ENCODE results near the gene FJX1. TPM values are rescaled to one million over a fixed set of nuclear protein-coding genes. Genes with fewer than 3 reads are reported as not detected.

The FJX1 gene
- total RNA-seq, 1 experiment from 2014 or later = 19.1 TPM

DNA sequence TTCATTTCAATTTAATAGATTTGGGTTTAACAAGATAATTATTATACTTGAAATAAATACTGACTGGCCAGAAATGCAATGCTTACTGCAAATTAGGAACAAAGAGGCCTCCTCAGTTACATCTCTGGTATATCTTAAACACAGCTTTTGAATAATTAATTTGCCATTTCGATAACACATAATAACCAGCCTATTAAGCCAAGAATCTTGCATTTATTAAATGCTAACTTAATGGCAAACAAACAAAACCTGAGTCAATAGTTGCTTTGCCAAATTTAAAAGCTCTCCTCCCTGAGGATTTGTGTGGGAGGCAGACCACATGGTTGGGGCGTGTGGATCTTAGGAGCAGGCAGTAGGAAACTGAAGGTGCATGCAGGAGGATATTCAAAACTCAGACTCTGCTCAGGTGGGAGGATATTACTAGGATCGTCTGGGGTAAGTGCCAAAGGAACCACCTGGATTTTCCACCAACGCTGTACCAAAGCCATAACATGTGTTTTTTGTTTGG, 17.9 kb upstream of the FJX1 start:
- Mint-ChIP-seq H3K36me3 (ENCODE audit: insufficient read depth, unreplicated experiment) (no peaks in the 10 kb centered on the region), H3K27ac (ENCODE audit: unreplicated experiment) (no peak overlapping the region), H3K27me3 (ENCODE audit: unreplicated experiment) (peaks cover 39% of the 10 kb centered on the region), H3K9me3 (ENCODE audit: low read depth, unreplicated experiment) (no peaks in the 10 kb centered on the region), H3K4me1 (ENCODE audit: low read depth, unreplicated experiment) (peaks cover 31% of the 10 kb centered on the region), H3K4me3 (ENCODE audit: low read depth, unreplicated experiment) (no peak overlapping the region)
- CTCF ChIA-PET = no interaction called here
- no TSS peak for BruUV-seq (replicated peaks)
- DNase-seq = no peak
- intact Hi-C loops (cut with micrococcal nuclease; ENCODE audit: unreplicated experiment) = no loop called here
- TF ChIP-seq, protein P1, sequence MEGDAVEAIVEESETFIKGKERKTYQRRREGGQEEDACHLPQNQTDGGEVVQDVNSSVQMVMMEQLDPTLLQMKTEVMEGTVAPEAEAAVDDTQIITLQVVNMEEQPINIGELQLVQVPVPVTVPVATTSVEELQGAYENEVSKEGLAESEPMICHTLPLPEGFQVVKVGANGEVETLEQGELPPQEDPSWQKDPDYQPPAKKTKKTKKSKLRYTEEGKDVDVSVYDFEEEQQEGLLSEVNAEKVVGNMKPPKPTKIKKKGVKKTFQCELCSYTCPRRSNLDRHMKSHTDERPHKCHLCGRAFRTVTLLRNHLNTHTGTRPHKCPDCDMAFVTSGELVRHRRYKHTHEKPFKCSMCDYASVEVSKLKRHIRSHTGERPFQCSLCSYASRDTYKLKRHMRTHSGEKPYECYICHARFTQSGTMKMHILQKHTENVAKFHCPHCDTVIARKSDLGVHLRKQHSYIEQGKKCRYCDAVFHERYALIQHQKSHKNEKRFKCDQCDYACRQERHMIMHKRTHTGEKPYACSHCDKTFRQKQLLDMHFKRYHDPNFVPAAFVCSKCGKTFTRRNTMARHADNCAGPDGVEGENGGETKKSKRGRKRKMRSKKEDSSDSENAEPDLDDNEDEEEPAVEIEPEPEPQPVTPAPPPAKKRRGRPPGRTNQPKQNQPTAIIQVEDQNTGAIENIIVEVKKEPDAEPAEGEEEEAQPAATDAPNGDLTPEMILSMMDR (IDR thresholded peaks at IDR 0.05; ENCODE audit: unreplicated experiment) = no peak

DNA sequence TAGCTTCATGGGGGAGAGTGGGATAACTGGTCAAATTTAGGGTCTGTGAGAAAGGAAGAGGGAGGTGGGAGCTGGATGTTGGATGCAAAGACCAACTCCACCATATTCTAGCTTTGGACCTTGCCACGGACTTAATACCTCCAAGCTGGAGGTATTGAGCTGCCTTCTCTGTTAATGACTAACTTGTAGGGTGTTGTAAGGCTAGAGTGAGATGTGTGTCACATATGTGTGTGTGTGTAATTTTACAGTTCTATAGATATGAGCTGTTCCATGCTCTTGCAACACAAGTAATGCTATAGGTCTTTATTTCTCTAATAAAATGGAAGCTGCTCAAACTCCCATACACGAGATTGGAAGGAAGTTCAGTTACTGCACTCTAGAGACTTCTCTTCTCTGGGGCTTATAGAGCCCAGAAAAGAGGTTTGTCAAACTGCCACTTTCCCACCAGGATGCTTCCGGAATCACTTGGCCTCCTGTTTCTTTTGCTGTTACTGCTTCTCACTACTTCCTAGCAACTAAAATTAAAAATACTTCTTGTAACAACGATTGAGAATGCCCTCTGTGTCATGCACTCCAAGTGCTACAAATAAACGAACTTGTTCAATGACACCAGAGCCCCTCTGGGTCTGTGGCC, 16.0 kb upstream of the FJX1 start:
- Mint-ChIP-seq H3K4me1 (ENCODE audit: low read depth, unreplicated experiment) (peaks cover 31% of the 10 kb centered on the region), H3K4me3 (ENCODE audit: low read depth, unreplicated experiment) (no peak overlapping the region), H3K36me3 (ENCODE audit: insufficient read depth, unreplicated experiment) (no peaks in the 10 kb centered on the region), H3K27ac (ENCODE audit: unreplicated experiment) (no peak overlapping the region), H3K9me3 (ENCODE audit: low read depth, unreplicated experiment) (no peaks in the 10 kb centered on the region), H3K27me3 (ENCODE audit: unreplicated experiment) (peaks cover 58% of the 10 kb centered on the region)
- CTCF ChIA-PET = no interaction called here
- DNase-seq = no peak
- intact Hi-C loops (cut with micrococcal nuclease; ENCODE audit: unreplicated experiment) = no loop called here
- no TSS peak for BruUV-seq (replicated peaks)
- TF ChIP-seq, protein P1 (IDR thresholded peaks at IDR 0.05; ENCODE audit: unreplicated experiment) = no peak

DNA sequence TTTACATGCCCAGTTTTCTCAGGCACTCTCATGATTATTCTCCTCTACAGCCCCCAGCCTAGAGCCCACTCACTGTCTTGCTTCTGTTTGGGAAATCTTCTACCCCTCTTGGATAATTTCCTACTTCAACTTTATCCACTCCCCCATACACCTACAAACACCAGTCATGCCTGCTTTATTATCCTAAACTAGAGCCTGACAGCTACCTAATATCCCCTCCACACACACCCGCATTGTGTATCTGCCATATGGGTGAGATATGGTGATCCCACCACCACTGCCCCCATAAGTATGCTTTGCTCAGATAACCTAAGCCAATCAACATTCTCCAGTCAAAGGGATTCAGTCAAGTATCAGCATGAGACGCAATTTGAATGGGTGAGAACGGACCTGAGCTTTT, 15.3 kb upstream of the FJX1 start:
- TF ChIP-seq, protein P1 (IDR thresholded peaks at IDR 0.05; ENCODE audit: unreplicated experiment) = no peak
- intact Hi-C loops (cut with micrococcal nuclease; ENCODE audit: unreplicated experiment) = no loop called here
- Mint-ChIP-seq H3K4me3 (ENCODE audit: low read depth, unreplicated experiment) (no peak overlapping the region), H3K9me3 (ENCODE audit: low read depth, unreplicated experiment) (no peaks in the 10 kb centered on the region), H3K27ac (ENCODE audit: unreplicated experiment) (no peak overlapping the region), H3K4me1 (ENCODE audit: low read depth, unreplicated experiment) (peaks cover 28% of the 10 kb centered on the region), H3K36me3 (ENCODE audit: insufficient read depth, unreplicated experiment) (no peaks in the 10 kb centered on the region), H3K27me3 (ENCODE audit: unreplicated experiment) (peaks cover 65% of the 10 kb centered on the region)
- BruUV-seq (replicated peaks) = no TSS peak
- no peak for DNase-seq
- CTCF ChIA-PET = no interaction called here

DNA sequence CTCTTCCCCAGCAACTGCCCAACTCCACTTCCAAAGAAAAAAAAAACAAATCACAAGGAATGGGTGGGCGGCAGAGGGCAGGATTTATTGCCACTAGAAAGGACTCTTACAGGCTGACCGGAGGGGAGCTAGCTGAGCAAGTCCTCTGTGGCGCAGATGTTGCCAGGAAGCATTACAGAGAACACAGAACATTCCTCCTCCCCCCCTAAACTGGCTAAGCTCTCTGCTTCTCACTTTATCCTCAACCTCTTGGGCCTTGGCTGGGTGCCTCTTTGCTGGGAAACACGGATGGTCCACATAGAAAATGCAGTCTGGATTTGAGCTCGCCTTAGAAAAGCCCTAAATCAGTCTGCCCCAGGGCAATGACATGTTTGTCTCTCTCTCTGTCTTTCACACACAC, 12.6 kb upstream of the FJX1 start:
- DNase-seq = no peak
- H3K4me3 Mint-ChIP-seq (ENCODE audit: low read depth, unreplicated experiment) = no peak overlapping the region
- TF ChIP-seq, protein P1 (IDR thresholded peaks at IDR 0.05; ENCODE audit: unreplicated experiment) = no peak
- CTCF ChIA-PET = no interaction called here
- BruUV-seq (replicated peaks) = no TSS peak
- H3K9me3 Mint-ChIP-seq (ENCODE audit: low read depth, unreplicated experiment) = no peaks in the 10 kb centered on the region
- peaks cover 92% of the 10 kb centered on the region for H3K27me3 Mint-ChIP-seq (ENCODE audit: unreplicated experiment)
- no peaks in the 10 kb centered on the region for H3K36me3 Mint-ChIP-seq (ENCODE audit: insufficient read depth, unreplicated experiment)
- intact Hi-C loops (cut with micrococcal nuclease; ENCODE audit: unreplicated experiment) = no loop called here
- H3K4me1 Mint-ChIP-seq (ENCODE audit: low read depth, unreplicated experiment) = peaks cover 14% of the 10 kb centered on the region
- H3K27ac Mint-ChIP-seq (ENCODE audit: unreplicated experiment) = no peak overlapping the region
